Activated CD4-positive, alpha-beta memory T cell treated with anti-CD3 and anti-CD28 coated beads, Interleukin-2, amount 10 ng/mL, durations not matched to agents 7 days and 5 days (primary cell): ENCODE data around the gene NRDC. TPM values are rescaled to one million over a fixed set of nuclear protein-coding genes. Genes with fewer than 3 reads are reported as not detected.
"Not testable (repeated sequence)": the region's sequence is repeated elsewhere in the genome, so short reads cannot be mapped to it uniquely, and the experiment has no call there.

Source experiments
- CTCF ChIA-PET: fragments of 350-600 bp; sonication (Branson Sonifier 250); formaldehyde crosslinking; loops from one replicate; lab custom pipeline; 2021; ENCODE audit warnings: antibody characterized with exemption, inconsistent platforms; lab: Charles Lee
- POLR2A ChIA-PET: fragments of 350-600 bp; sonication (Branson Sonifier 250); formaldehyde crosslinking; loops from one replicate; lab custom pipeline; 2021; ENCODE audit warnings: antibody characterized with exemption; lab: Charles Lee
- DNase-seq: peaks from one replicate; pipeline ENCODE4 v3.0.0-alpha.2; 2020
- H3K27ac Mint-ChIP-seq: one replicate; pipeline ENCODE4 v1.8.0; 2021; ENCODE audit warnings: mild to moderate bottlenecking, mixed read lengths
- H3K27me3 Mint-ChIP-seq: one replicate; pipeline ENCODE4 v1.8.0; 2021; ENCODE audit warnings: mixed read lengths
- H3K36me3 Mint-ChIP-seq: one replicate; pipeline ENCODE4 v1.8.0; 2021; ENCODE audit warnings: low read depth, mixed read lengths
- H3K4me1 Mint-ChIP-seq: one replicate; pipeline ENCODE4 v1.8.0; 2021; ENCODE audit warnings: mixed read lengths
- H3K4me3 Mint-ChIP-seq: one replicate; pipeline ENCODE4 v1.8.0; 2021; ENCODE audit warnings: mild to moderate bottlenecking, mixed read lengths
- H3K9me3 Mint-ChIP-seq: one replicate; pipeline ENCODE4 v1.8.0; 2021; ENCODE audit warnings: mixed read lengths
- total RNA-seq, 2 experiments: library from RNA; stranded (reverse); gene quantifications; one replicate each; pipeline ENCODE4 v1.2.3, GENCODE V29; 2021

Gene NRDC
- total RNA-seq, 2 experiments from 2014 or later = 162 to 164 TPM

- POLR2A ChIA-PET = interaction anchor here (0.6 to 2.5 kb wide), 14 partner anchors 8 to 965 kb away, joined by 3 to 10 read pairs (median 4); partner anchors contain the start of genes EPS15, KTI12, ORC1 and ZYG11A
- Mint-ChIP-seq H3K27me3 (peaks cover 9% of the 10 kb centered on the region), H3K9me3 (no peaks in the 10 kb centered on the region), H3K36me3 (peaks cover 14% of the 10 kb centered on the region), H3K4me1 (peaks cover 27% of the 10 kb centered on the region), H3K27ac (no peak overlapping the region), H3K4me3 (no peak overlapping the region)
- DNase-seq = peak; percentile 25
- CTCF ChIA-PET = interaction anchor here (0.6 to 0.9 kb wide), 2 partner anchors 13 to 172 kb away, joined by 3 read pairs; no protein-coding TSS in a partner anchor
Observed at GRCh38 chr1:51877434-51878307, 856 bp downstream of the NRDC start.

DNA sequence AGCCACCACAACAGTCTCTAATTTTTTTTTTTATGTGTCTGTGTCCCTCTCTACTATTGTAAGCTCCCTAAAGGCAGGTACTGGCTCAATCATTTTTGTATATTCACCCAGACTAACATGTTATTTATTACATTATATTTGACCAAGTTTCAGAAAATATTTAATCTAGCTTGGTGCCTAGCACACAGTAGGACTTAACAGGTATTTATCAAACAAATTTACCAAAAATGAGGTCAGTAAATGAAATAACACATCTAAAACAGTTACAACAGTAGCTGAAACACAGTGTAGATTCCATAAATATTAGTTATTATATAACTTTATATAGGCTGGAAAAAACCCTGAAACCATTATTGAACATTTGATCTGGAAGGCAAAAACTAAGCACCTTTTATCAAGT is 2.7 kb downstream of the NRDC start:
- Mint-ChIP-seq H3K4me1 (peaks cover 42% of the 10 kb centered on the region), H3K27me3 (peaks cover 4% of the 10 kb centered on the region), H3K27ac (no peak overlapping the region), H3K4me3 (peak overlapping the region; percentile 49), H3K36me3 (peaks cover 23% of the 10 kb centered on the region), H3K9me3 (no peaks in the 10 kb centered on the region)
- DNase-seq = no peak
- CTCF ChIA-PET = no interaction called here
- POLR2A ChIA-PET = no interaction called here

DNA sequence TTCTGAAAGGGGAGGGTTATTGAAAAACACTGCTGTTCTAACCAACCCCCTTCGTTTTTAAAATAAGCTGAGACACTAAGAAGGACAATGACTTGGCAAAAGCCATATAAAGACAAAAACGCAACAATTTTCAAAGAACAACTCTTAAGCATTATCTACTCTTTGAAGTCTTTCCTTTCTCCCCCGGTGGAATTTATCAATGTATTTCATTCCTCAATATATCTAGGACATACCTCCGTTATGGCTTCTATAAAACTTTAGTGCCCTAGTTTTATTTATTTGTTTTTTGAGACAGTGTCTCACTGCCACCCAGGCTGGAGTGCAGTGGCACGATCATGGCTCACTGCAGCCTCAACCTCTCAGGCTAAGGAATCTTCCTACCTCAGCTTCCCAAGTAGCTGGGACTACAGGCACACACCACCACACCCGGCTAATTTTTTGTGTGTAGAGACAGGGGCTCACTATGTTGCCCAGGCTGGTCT is 3.2 kb downstream of the NRDC start:
- no peak for DNase-seq
- H3K27ac Mint-ChIP-seq = peak overlapping the region; percentile 11
- CTCF ChIA-PET = no interaction called here
- H3K4me1 Mint-ChIP-seq = peaks cover 46% of the 10 kb centered on the region
- POLR2A ChIA-PET = no interaction called here
- peaks cover 25% of the 10 kb centered on the region for H3K36me3 Mint-ChIP-seq
- H3K27me3 Mint-ChIP-seq = no peaks in the 10 kb centered on the region
- H3K4me3 Mint-ChIP-seq = peak overlapping the region; percentile 49
- H3K9me3 Mint-ChIP-seq = no peaks in the 10 kb centered on the region

DNA sequence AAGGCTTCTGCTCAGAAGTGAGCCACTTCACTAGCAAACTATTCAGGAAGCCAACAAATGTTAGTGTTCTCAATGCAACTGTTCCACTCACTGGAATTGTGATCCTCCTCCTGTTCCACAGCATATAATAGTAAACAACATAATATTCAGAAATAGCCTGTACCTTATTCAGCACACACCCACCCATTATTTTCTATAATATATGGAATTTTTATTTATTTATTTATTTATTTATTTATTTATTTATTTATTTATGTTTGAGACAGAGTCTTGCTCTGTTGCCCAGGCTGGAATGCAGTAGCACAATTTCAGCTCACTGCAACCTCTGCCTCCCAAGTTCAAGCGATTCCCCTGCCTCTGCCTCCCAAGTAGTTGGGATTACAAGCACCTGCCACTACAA is 5.3 kb downstream of the NRDC start:
- DNase-seq, H3K4me3 Mint-ChIP-seq, H3K9me3 Mint-ChIP-seq, H3K27ac Mint-ChIP-seq, CTCF ChIA-PET, H3K27me3 Mint-ChIP-seq: not testable (repeated sequence)
- Mint-ChIP-seq H3K4me1 (peaks cover 47% of the 10 kb centered on the region), H3K36me3 (peaks cover 28% of the 10 kb centered on the region)
- POLR2A ChIA-PET = interaction anchor here (0.6 kb wide), 1 partner anchor 10 kb away, joined by 3 read pairs; no protein-coding TSS in a partner anchor

DNA sequence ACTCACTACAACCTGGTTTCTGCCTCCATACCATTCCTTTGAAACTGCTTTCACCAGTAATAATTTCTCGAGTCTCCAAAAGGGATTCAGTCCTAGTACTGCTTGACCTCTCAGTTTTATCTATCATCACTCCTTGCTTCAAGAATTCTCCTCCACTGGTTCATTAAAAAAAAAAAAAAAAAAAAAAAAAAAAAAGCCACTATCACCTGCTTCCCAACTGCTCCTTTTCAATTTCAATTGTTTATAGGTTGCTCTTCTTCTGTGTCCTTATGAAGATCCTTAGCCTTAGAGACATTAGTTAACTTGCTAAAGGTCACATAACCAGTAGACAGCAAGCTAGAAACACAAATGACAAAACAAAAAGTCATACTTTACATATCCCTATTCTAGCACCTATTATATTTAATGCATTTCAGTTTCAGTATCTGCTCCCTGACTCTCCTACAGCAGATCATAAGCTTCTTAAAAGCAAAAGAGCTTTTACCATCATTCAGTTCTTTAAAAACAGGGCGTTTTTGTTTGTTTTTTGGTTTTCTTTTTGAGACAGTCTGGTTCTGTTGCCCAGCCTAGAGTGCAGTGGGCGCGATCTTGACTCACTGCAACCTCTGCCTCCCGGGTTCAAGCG is 7.1 kb downstream of the NRDC start:
- H3K9me3 Mint-ChIP-seq = no peaks in the 10 kb centered on the region
- peaks cover 61% of the 10 kb centered on the region for H3K4me1 Mint-ChIP-seq
- POLR2A ChIA-PET = no interaction called here
- CTCF ChIA-PET = no interaction called here
- H3K27ac Mint-ChIP-seq = no peak overlapping the region
- H3K36me3 Mint-ChIP-seq = peaks cover 32% of the 10 kb centered on the region
- H3K27me3 Mint-ChIP-seq = no peaks in the 10 kb centered on the region
- H3K4me3 Mint-ChIP-seq = no peak overlapping the region
- DNase-seq = no peak

GRCh38 chr1:51870603-51871350 is 7.8 kb downstream of the NRDC start:
- CTCF ChIA-PET = no interaction called here
- H3K36me3 Mint-ChIP-seq = peaks cover 31% of the 10 kb centered on the region
- no peak overlapping the region for H3K27ac Mint-ChIP-seq
- no peak for DNase-seq
- H3K4me1 Mint-ChIP-seq = peaks cover 59% of the 10 kb centered on the region
- no peaks in the 10 kb centered on the region for H3K9me3 Mint-ChIP-seq
- POLR2A ChIA-PET = no interaction called here
- no peak overlapping the region for H3K4me3 Mint-ChIP-seq
- no peaks in the 10 kb centered on the region for H3K27me3 Mint-ChIP-seq

DNA sequence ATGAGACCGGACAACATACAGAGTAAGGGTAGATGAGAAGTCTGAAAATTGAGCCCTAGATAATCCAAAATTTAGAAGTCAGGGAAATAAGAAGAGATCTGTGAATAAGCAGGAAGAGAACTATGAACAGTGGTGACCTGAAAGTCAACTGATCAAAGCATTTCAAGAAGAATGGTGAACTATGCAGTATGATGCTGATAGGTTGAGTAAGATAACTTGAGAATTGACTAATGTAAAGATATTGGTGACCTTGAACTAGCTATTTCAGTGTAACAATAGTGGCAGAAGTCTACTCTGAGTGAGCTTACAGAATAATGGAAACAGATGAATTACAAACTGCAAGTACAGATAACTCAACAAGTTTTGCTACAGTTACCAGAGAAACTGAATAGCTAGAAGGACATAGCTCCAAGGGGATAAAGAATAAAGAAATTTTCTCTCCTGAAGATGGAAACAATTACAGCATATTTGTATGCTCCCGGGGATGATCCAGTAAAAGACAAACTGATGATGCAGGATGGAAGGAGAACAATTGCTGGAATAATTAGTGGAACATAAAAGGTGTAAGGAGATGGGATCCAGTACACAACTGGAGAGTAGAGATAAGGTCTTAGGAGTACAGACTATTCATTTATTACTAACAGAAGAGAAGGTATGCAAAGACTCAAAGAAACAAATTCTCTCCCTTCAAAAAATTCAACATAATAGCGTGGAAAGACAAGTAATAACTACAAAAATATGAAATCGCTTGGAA is 10.9 kb downstream of the NRDC start:
- no peak overlapping the region for H3K4me3 Mint-ChIP-seq
- no peak overlapping the region for H3K27ac Mint-ChIP-seq
- no peaks in the 10 kb centered on the region for H3K9me3 Mint-ChIP-seq
- peaks cover 26% of the 10 kb centered on the region for H3K36me3 Mint-ChIP-seq
- ChIA-PET CTCF (no interaction called here), POLR2A (interaction anchor here (1.3 kb wide), 1 partner anchor 12 kb away, joined by 5 read pairs; no protein-coding TSS in a partner anchor)
- peaks cover 42% of the 10 kb centered on the region for H3K4me1 Mint-ChIP-seq
- H3K27me3 Mint-ChIP-seq = no peaks in the 10 kb centered on the region
- no peak for DNase-seq

DNA sequence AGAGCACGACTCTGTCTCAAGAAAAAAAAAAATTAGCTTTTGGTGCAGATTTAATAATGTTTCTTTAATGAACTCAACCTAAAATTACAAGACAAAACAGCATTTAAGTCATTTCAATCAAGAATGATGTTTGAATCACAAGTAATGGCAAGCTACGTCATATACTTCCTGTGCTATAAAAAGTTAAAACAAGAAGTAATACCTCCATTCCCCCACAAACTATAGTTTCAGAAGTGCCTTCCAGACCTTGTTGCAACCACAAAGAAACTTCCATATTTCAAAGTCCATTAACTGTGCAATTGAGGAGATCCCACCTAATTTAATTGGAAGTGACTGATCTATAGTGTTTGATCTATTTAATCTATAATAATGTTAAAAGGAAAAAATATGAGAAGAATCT is 15.1 kb downstream of the NRDC start:
- ChIA-PET CTCF (no interaction called here), POLR2A (interaction anchor here (0.6 to 1.7 kb wide), 2 partner anchors 10 to 15 kb away, joined by 3 to 5 read pairs; partner anchors contain the start of gene NRDC)
- Mint-ChIP-seq H3K36me3 (peaks cover 16% of the 10 kb centered on the region), H3K27ac (no peak overlapping the region), H3K27me3 (no peaks in the 10 kb centered on the region), H3K4me3 (no peak overlapping the region), H3K4me1 (peaks cover 22% of the 10 kb centered on the region), H3K9me3 (no peaks in the 10 kb centered on the region)
- no peak for DNase-seq

- Mint-ChIP-seq H3K4me1 (peaks cover 12% of the 10 kb centered on the region), H3K27me3 (no peaks in the 10 kb centered on the region), H3K9me3 (no peaks in the 10 kb centered on the region), H3K4me3 (no peak overlapping the region), H3K36me3 (peaks cover 11% of the 10 kb centered on the region), H3K27ac (no peak overlapping the region)
- ChIA-PET CTCF (interaction anchor here (0.6 kb wide), 1 partner anchor 16 kb away, joined by 3 read pairs; no protein-coding TSS in a partner anchor), POLR2A (interaction anchor here (0.6 kb wide), 1 partner anchor 436 kb away, joined by 3 read pairs; no protein-coding TSS in a partner anchor)
- no peak for DNase-seq
Observed at GRCh38 chr1:51861669-51862068, 16.9 kb downstream of the NRDC start.

- H3K9me3 Mint-ChIP-seq = no peaks in the 10 kb centered on the region
- H3K4me3 Mint-ChIP-seq = no peak overlapping the region
- peaks cover 14% of the 10 kb centered on the region for H3K36me3 Mint-ChIP-seq
- ChIA-PET CTCF (no interaction called here), POLR2A (interaction anchor here (1.2 kb wide), 1 partner anchor 20 kb away, joined by 4 read pairs; no protein-coding TSS in a partner anchor)
- no peaks in the 10 kb centered on the region for H3K27me3 Mint-ChIP-seq
- H3K4me1 Mint-ChIP-seq = peaks cover 16% of the 10 kb centered on the region
- no peak for DNase-seq
- no peak overlapping the region for H3K27ac Mint-ChIP-seq
Observed at GRCh38 chr1:51859735-51860134, 18.8 kb downstream of the NRDC start.

DNA sequence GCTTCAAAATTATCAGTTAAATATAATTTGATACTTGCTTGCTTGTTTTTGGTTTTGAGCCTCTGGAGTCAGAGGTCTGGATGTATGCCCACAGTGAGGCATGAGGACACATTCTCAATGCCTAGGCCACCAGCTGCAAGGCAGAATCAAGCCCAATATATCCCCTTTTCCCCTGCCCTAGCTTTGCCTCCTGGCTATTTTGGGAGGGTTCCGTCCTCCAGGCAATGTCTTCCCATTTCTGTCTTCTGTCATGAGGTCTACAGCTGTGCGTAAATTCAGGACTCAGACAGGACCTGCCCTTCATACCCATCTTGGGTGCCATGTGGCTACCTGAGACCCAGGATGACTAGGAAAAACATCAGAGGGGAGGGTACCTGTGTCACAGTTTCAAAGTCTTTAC is 19.2 kb downstream of the NRDC start:
- CTCF ChIA-PET = no interaction called here
- H3K27me3 Mint-ChIP-seq = no peaks in the 10 kb centered on the region
- no peak for DNase-seq
- POLR2A ChIA-PET = interaction anchor here (1.2 kb wide), 1 partner anchor 20 kb away, joined by 4 read pairs; no protein-coding TSS in a partner anchor
- H3K4me1 Mint-ChIP-seq = peaks cover 16% of the 10 kb centered on the region
- H3K9me3 Mint-ChIP-seq = no peaks in the 10 kb centered on the region
- no peak overlapping the region for H3K27ac Mint-ChIP-seq
- H3K4me3 Mint-ChIP-seq = no peak overlapping the region
- H3K36me3 Mint-ChIP-seq = peaks cover 16% of the 10 kb centered on the region

- Mint-ChIP-seq H3K27me3 (no peaks in the 10 kb centered on the region), H3K9me3 (no peaks in the 10 kb centered on the region), H3K27ac (no peak overlapping the region), H3K36me3 (peaks cover 18% of the 10 kb centered on the region), H3K4me3 (no peak overlapping the region), H3K4me1 (peaks cover 16% of the 10 kb centered on the region)
- ChIA-PET POLR2A (interaction anchor here (1.2 kb wide), 1 partner anchor 21 kb away, joined by 4 read pairs; no protein-coding TSS in a partner anchor), CTCF (interaction anchor here (0.9 kb wide), 1 partner anchor 38 kb away, joined by 3 read pairs; no protein-coding TSS in a partner anchor)
- DNase-seq = no peak
Observed at GRCh38 chr1:51858892-51859291, 19.6 kb downstream of the NRDC start.
